ENCODE data around the gene GZF1.

GZF1 gene

GRCh38 chr20:23407781-23408464 lies 45.9 kb downstream of the GZF1 start:
- DNase-seq (ENCODE audit: low spot score) = no peak

DNA sequence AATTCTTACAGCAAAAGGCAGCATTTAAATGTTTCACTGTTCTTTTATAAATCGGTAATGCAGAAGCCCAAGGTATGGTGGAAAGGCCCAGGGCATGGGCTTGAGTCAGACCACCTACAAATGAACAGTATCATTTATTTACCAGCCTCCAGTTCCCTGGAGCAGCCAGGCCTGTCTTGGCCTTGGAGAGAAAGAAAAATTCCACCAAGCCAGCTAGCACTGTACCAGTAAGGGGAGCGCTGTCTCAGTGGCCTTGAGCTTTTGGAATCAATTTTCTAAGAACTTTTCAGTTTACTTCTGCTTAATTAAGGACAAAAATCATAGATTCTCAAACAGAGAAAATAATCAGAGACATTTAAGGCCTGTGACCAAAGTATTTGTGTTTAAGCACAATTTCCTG lies 47.0 kb downstream of the GZF1 start:
- no peak for DNase-seq (ENCODE audit: low spot score)

- no peak for DNase-seq (ENCODE audit: low spot score)
Observed at GRCh38 chr20:23409800-23410199, 47.8 kb downstream of the GZF1 start.

- DNase-seq (ENCODE audit: low spot score) = no peak
Observed at GRCh38 chr20:23410916-23411695, 49.1 kb downstream of the GZF1 start.

- DNase-seq (ENCODE audit: low spot score) = no peak
Observed at GRCh38 chr20:23412026-23412425, 50.0 kb downstream of the GZF1 start.

- DNase-seq (ENCODE audit: low spot score) = no peak
Observed at GRCh38 chr20:23413862-23414422, 52.0 kb downstream of the GZF1 start.

DNA sequence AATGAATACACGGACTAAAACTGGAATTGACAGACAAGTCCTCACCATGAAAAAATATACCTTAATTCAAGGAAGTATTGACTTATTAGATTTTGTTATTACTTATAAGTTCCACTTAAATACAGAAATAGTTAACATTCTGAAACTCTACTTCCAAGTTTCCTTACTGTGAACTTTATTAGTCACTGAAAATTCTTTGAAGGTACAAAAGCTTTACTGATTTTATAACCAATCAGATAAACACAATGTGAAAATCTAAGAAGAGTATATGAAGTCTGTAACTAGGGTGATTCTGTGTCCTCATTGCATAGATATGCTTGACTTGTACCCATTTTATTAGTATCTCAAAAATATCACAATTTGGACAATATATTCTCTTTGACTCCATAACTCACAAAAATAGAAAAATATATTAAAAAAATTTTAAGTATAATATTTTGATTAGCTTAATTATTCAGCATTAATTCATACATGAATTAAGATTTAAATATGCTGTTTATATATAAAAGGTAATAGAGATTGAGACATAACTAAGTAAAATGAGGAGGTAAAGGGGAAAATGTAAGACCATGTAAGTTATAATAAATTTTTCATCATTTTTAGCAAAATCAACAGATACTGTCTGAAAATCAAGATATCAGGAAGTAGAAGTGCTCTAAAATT lies 52.7 kb downstream of the GZF1 start:
- no peak for DNase-seq (ENCODE audit: low spot score)

DNA sequence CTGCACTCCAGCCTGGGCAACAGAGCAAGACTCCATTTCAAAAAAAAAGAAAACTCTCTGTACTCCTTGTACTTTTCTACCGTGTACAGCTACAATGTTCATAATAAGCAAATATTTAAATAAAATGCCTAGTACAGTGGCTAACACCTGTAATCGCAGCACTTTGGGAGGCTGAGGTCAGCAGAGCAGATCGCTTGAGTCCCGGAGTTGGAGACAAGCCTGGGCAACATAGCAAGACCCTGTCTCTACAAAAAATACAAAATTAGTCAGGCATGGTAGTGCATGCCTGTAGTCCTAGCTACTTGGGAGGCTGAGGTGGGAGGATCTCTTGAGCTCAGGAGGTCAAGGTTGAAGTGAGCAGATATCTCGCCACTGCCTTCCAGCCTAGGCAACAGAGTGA lies 53.6 kb downstream of the GZF1 start:
- no peak for DNase-seq (ENCODE audit: low spot score)

- DNase-seq (ENCODE audit: low spot score) = no peak
Observed at GRCh38 chr20:23415959-23416583, 54.1 kb downstream of the GZF1 start.

- DNase-seq (ENCODE audit: low spot score) = no peak
Observed at GRCh38 chr20:23417861-23418260, 55.9 kb downstream of the GZF1 start.

- DNase-seq (ENCODE audit: low spot score) = no peak
Observed at GRCh38 chr20:23419657-23419994, 57.6 kb downstream of the GZF1 start.

DNA sequence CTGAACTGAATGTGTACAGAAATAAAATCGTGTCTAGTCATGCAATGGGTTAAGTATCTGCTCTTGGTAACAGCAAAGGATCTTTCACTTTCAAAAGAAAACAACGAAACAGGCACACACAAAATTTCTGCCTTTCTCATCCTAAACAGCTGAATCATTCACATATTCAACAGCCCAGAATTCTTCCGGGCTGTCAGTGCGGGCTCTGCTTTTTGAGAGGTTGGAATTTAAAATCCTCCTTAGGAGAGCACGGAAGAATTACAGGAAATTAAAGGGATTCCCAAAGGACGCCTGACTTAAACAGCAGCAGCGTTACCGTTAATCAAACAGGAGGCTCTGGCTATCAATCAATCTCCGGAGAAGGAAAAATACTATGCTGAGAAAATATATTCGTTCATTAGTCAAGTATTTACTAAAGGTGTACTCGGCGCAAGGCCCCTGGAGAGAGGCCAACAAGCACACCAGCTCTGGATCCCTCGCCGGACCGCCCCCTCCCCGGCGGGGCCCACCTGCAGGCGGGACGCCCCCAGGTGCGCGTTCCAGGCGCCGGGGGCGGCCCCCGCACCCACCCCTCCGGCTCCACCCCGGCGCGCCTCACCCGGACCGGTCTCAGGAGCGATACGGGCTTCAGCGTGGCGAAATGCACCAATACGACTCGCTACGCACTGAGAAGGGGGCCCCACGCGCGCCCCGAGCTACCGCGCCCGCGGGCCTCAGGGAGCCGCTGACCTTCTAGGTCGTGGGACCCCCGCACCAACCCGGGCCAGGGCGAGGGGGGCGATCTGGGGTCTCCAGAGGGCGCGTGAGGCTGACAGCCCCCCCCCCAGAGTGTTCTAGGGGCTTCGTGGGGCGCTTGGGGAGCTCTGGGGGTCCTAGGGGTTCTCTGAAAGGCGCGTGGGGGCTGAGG lies 58.3 kb downstream of the GZF1 start:
- peak; percentile 21 for DNase-seq (ENCODE audit: low spot score)

DNA sequence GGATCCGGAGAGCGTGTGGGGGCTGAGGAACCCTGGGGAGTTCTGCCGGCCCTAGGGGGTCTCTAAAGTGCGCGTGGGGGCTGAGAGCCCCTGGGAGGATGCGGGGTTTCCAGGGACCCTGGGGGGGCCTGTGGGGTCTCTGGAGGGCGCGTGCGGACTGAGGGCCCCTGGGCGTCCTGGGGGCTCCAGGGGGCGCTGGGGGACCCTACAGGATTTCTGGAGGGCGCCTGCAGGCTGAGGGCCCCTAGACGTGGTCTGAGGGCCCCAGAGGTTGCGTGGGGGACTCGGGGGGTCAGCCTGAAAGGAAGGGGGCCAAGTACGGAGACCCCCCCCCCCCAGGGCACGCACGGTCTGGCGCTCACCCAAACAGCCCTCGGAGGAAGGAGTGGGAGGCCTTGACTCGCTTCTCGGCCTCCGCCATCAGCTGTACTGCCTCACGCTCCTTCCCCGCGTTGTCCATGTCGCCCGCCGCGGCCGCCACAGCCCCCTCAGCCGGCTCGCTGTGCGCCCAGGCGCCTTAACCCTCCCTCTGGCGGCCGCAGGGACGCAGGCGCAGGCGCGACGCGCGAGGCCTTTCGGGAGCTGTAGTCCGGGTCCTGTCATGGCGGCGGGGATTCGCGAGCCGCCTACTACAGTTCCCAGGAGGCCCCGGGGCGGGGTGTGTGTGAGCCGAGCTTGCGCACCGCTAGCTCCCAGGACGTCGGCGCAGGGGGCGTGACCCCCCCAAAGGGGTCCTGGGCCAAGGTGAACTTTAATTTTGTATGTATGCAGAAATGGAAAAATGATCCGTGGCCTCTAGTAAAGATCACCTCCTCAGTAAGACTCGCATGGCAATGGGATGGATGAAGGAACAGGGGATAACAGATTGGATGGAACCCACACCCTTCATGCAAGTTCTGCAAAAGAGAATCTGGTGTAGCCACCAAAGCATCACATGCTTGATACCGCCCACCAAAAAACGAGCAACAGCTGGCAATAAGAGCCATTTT lies 59.3 kb downstream of the GZF1 start, which contains the start of gene NAPB:
Gene NAPB, minus strand, starts transcription at position 546 of the 989 bp plus-strand sequence. Its CDS starts 86 bp downstream, at position 460.
- peak; percentile 88 for DNase-seq (ENCODE audit: low spot score)

All from kidney capillary endothelial cell (primary cell).